EH (cell line): ENCODE results near the gene DCUN1D2.
A peak's percentile ranks its signal among the peaks of the same experiment; 100 is the strongest.

Experiments used
- DNase-seq: peaks from one replicate; pipeline ENCODE4 v3.0.0-alpha.2; 2015; ENCODE audit warnings: low read depth

The DCUN1D2 gene

GRCh38 chr13:113422807-113423519, 67.5 kb downstream of the DCUN1D2 start:
- no peak for DNase-seq

- peak; percentile 14 for DNase-seq
These were observed 68.7 kb downstream of the DCUN1D2 start for GRCh38 chr13:113421673-113422270.

DNA sequence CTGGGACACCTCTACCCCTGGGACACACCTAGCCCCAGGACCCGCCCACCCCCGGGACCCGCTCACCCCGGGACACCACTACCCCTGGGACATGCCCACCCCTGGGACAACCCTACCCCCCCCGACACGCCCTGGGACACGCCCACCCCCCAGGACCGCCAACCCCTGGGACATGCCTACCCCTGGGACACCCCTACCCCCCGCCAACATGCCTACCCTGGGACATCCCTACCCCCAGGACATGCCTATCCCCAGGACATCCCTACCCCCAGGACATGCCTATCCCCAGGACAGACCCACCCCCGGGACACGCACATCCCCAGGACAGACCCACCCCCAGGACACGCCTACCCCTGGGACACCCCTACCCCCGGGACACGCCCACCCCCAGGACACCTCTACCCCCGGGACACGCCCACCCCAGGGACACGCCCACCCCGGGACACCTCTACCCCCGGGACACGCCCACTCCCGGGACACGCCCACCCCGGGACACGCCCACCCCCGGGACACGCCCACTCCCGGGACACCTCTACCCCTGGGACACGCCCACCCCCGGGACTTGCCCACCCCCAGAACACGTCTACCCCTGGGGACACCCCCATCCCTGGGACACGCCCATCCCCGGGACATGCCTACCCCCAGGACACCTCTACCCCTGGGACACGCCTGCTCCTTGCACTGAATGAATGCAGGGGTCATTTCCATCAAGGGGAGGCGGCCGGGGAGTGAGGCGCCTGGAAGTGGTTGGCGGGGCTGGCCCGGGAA, 69.5 kb downstream of the DCUN1D2 start:
- DNase-seq = no peak

DNA sequence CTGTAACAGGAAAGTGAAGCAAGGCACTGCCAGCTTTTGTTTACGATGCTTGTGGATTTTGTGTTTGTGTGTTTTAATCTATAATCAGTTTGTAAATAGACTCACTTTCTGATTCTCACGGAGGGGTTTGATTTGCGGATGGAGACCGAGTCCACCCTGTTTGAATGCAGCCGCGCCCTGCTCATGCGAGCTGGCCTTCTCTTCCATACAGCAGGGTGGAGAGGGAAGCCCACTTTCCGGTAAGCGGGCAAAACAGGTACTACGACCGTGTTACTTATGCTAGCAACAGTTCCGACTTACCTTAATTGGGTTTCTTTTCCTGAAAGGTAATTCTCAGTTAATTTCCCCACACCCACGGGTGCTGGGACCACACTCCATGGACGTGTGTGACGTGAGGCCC, 70.3 kb downstream of the DCUN1D2 start:
- no peak for DNase-seq

GRCh38 chr13:113419531-113420193, 70.8 kb downstream of the DCUN1D2 start:
- no peak for DNase-seq

- no peak for DNase-seq
These were observed 71.8 kb downstream of the DCUN1D2 start for GRCh38 chr13:113418722-113419049.

DNA sequence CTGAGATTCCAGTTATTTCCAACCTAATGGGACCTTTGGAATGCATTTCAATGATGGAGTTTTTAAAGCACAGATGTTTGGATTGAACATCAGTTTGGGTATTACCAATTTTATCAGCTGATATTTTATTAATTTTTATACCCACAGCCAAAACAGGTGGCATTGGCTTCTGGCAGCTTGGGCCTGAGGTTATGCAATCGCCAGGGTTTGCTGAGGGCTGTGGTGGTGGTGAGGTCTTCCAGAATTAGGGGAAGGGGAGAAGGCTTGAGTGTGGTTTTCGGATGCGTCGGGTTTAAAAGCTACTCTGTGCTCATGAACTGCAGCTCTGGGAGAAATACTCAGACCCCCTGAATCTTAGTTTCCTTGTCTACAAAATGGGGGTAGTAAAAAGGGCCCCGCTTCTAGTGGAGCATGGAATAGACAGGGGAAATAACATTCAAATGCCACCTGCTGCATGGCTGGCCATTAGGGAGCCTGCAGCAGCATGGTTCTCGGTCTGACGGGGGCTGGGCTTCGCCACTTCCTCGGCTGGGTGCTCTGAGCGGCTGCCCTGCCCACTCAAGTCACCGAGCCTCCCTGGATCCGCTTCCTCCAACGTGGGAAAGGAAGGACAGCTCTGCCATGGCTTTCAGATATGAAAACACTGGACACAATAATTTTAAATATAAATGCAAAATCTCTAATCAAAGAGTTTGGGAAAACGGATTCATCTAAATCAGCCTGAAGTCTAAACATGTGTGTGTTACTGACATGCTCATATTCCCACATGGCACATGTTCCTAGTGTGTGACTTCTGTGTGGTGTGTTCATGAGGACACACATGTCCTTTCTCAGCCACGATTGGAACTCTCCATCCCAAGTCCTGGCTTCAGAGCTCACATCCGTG, 72.4 kb downstream of the DCUN1D2 start:
- DNase-seq = no peak

DNA sequence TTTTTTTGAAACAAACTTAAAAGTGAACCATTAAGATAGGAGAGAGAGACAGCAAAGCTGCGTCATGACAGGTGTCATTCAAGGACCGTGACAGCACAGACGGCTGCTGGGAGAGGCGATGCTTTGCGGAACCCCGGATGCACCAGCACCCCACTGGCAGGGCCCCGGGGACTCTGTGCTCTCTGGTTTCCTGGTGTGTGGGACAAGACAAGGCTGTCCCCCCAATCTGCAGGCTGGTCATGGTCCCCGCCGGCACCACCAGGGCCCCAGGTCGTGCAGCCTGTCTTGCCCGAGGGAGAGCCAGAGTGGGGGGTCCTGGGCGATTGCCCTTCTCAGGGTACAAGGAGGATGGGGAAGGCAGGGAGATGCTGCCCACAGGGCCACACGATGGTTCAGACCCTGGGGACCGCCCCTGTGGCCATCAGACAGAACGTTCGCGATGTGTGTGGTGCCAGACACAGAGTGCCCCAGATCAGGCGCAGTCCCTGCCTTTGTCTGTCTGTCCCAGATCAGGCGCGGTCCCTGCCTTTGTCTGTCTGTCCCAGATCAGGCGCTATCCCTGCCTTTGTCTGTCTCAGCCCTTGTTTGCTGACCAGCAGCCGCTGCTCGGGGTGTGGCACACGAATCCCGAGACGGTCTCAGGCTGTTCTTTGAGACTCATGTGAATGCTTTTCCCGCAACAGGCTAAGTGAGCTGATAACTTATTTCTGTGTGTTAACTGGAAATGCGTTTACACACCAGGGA, 73.3 kb downstream of the DCUN1D2 start:
- DNase-seq = no peak

DNA sequence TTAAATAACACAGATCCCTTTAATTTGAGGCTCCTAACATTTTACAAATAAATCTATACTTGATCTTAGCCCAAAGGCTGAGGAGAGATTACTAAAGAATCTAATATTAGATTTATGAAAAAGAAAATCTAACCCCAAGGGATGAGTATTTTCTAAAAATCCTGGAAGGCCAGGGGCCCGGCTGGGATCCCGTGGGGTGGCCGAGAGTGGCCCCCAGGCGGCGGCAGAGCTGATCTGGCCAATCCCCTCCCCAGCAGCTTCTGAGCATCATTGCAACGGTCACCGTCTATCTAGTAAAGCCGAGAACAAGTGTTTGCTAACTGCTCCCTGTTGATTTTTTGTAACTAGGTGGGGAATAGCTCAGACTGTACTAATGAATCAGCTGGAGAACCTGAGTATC, 74.7 kb downstream of the DCUN1D2 start:
- DNase-seq = no peak

DNA sequence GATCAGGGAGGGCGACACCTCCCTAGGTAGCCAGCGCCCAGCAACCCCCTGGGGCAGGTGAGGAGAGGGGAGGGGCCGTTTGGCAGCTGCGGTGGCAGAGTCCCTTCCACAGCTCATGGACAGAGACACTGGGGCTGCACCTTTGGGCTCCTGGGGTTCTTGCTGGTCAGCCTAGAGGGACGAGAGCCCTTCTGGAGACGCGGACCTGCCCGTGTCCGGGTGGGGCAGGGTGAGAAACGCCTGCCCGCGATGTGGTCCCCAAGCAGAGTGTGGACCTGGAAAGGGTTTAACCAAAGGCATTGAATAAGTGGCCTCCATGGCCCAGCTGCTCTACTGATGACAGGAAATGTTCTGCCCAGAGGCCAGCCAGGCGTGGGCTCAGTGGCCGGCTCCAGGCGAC, 75.5 kb downstream of the DCUN1D2 start:
- no peak for DNase-seq

GRCh38 chr13:113414335-113414734, 76.2 kb downstream of the DCUN1D2 start:
- no peak for DNase-seq

GRCh38 chr13:113413898-113414282, 76.6 kb downstream of the DCUN1D2 start:
- peak; percentile 56 for DNase-seq

- DNase-seq = peak; percentile 50
These were observed 77.2 kb downstream of the DCUN1D2 start for GRCh38 chr13:113413178-113413897.

DNA sequence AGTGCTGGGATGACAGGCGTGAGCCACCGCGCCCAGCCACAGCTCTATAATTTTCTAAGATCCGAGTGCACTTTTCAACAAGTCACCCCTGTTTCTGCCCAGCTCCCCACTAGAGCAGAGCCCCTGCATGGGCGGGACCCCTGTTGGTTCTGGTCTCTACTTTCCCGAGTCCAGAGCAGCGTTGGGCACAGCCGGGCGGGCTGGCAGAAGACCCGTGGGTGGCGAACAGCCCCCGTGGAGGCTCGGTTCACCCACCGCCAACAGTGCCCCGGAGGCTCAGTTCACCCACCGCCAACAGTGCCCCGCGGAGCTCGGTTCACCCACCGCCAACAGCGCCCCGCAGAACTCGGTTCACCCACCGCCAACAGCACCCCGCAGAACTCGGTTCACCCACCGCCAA, 78.1 kb downstream of the DCUN1D2 start:
- DNase-seq = no peak

DNA sequence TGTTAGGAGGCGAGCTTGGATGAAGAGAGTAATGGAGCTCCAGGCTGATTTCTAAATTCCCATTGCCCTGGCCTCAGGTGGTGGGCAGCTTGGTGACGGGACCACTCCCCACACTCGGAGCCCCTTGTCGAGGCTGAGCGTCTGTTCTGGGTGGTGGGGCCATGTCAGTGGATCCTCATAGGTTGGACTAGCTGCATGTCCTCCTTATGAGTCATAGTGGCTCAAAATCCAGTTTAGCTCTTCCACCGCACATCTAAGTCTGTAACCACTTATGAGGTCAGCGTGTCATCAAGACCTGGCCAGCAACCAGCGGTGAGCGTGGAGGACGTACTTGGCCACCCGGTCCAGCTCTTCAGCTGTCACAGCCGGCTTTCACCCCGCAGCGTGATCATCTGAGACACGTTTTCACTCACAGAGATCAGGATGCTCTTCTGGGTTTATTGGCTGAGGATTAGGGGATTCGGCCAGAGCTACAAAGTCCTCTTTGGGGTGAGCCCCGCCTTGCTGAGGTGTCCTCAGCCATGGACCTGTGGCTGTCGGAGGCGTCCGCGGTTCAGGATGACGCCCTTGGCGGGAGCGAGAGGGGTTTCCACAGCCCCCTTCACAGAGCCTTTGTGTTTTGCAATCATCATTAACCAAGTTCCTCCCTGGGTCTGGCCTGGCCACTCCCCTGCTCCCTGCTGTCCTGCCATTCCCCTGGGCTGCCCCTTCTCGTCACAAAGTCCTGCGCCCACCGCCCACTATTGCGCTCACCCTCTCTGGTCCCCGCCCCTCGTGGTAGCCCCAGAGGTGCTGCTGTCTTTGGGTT, 79.1 kb downstream of the DCUN1D2 start:
- peak; percentile 98 for DNase-seq

GRCh38 chr13:113410472-113411201, 79.9 kb downstream of the DCUN1D2 start:
- peak; percentile 91 for DNase-seq

DNA sequence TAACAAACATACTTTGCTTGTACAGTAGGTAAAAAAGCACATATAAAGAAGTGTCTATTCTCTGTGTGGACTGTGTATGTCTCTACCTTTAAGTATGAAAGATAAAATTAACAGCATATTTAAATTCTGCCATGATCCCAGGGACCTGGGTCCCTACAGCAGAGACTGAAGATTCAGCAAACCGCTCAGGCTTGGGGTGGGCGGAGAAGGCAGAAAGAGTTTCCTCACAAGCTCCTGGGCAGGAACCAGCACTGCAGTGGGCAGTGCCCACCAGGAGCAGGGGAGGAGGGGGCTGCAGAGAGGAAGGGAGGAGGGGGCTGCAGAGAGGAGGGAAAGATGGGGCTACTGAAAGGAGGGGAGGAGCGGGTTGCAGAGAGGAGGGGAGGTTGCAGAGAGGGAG, 81.9 kb downstream of the DCUN1D2 start:
- no peak for DNase-seq

- DNase-seq = no peak
These were observed 82.7 kb downstream of the DCUN1D2 start for GRCh38 chr13:113407531-113408393.
